PC-3 (cell line): Measurements from ENCODE around the gene METAP1. TPM values are rescaled to one million over a fixed set of nuclear protein-coding genes. Genes with fewer than 3 reads are reported as not detected.

Experiments used
- ATAC-seq: fragments of 200-7000 bp; cut with Tn5 transposase; 2 replicates; pipeline ENCODE4 v1.9.1; 2020; ENCODE audit warnings: mild to moderate bottlenecking, moderate library complexity
- BruUV-seq: library from RNA; stranded (reverse); fragments of 400-500 nt; replicated peaks from 2 replicates; lab custom pipeline; 2021; lab: Mats Ljungman, UMichigan
- CTCF ChIA-PET: fragments of 300-600 bp; sonication (Branson Sonifier 250); formaldehyde crosslinking; loops from one replicate; lab custom pipeline; 2022; ENCODE audit warnings: antibody characterized with exemption; lab: Charles Lee
- POLR2A ChIA-PET: fragments of 300-600 bp; sonication (Branson Sonifier 250); formaldehyde crosslinking; loops from one replicate; lab custom pipeline; 2022; ENCODE audit warnings: antibody characterized with exemption; ENCODE audit not compliant: unreplicated experiment; lab: Charles Lee
- DNase-seq: peaks from one replicate; pipeline ENCODE4 v3.0.0-alpha.2; 2015
- H2AFZ ChIP-seq: fragments of 300-600 bp; sonication (generic); 2 replicates; pipeline ENCODE4 v1.6.0; 2016; ENCODE audit warnings: antibody characterized with exemption, low read length
- H3F3A ChIP-seq: fragments of 300-600 bp; sonication (generic); one replicate; pipeline ENCODE4 v1.6.0; 2017; ENCODE audit warnings: antibody characterized with exemption, low read length, control low read depth, mild to moderate bottlenecking; ENCODE audit not compliant: unreplicated experiment
- H3K27ac ChIP-seq: fragments of 300-600 bp; sonication (generic); 2 replicates; pipeline ENCODE4 v1.5.1; 2016; ENCODE audit warnings: mild to moderate bottlenecking, low read length
- H3K27me3 ChIP-seq: fragments of 300-600 bp; sonication (generic); 2 replicates; pipeline ENCODE4 v1.6.1; 2016; ENCODE audit warnings: low read length, mixed read lengths
- H3K36me3 ChIP-seq: fragments of 300-600 bp; sonication (generic); 2 replicates; pipeline ENCODE4 v1.6.1; 2016; ENCODE audit warnings: low read depth, mixed run types, low read length, mixed read lengths
- H3K4me1 ChIP-seq: fragments of 300-600 bp; sonication (generic); 2 replicates; pipeline ENCODE4 v1.5.1; 2016; ENCODE audit warnings: low read length; ENCODE audit not compliant: insufficient read depth
- H3K4me2 ChIP-seq: fragments of 300-600 bp; sonication (generic); 2 replicates; pipeline ENCODE4 v1.6.0; 2016; ENCODE audit warnings: low read length
- H3K4me3 ChIP-seq: fragments of 300-600 bp; sonication (generic); 2 replicates; pipeline ENCODE4 v1.5.1; 2016; ENCODE audit warnings: mild to moderate bottlenecking, low read length, mixed read lengths
- H3K79me2 ChIP-seq: fragments of 300-600 bp; sonication (generic); 2 replicates; pipeline ENCODE4 v1.6.1; 2017; ENCODE audit warnings: low read length, mixed read lengths
- H3K9ac ChIP-seq: fragments of 300-600 bp; sonication (generic); 2 replicates; pipeline ENCODE4 v1.6.0; 2016; ENCODE audit warnings: mild to moderate bottlenecking, low read length
- H3K9me2 ChIP-seq: fragments of 300-600 bp; sonication (generic); replicated peaks from 2 replicates; pipeline ENCODE4 v1.6.1; 2016; ENCODE audit warnings: mixed run types, low read length, mixed read lengths
- H3K9me3 ChIP-seq: fragments of 300-600 bp; sonication (generic); 2 replicates; pipeline ENCODE4 v1.6.1; 2016; ENCODE audit warnings: low read length, mixed read lengths
- H4K20me1 ChIP-seq: fragments of 300-600 bp; sonication (generic); 2 replicates; pipeline ENCODE4 v1.6.1; 2016; ENCODE audit warnings: low read length, mixed read lengths
- EZH2 ChIP-seq: fragments of 300-600 bp; sonication (generic); IDR thresholded peaks from one replicate; pipeline ENCODE4 v1.6.1; 2017; ENCODE audit warnings: antibody characterized with exemption, mild to moderate bottlenecking, low read length; ENCODE audit not compliant: unreplicated experiment
- EZH2phosphoT487 ChIP-seq: fragments of 300-600 bp; sonication (generic); IDR thresholded peaks from 2 replicates; pipeline ENCODE4 v1.6.1; 2018; ENCODE audit warnings: mild to moderate bottlenecking, antibody characterized with exemption, low read length, borderline replicate concordance
- intact Hi-C: fragments of 100-400 bp; cut with micrococcal nuclease; formaldehyde crosslinking; loops from 2 replicates; pipeline ENCODE4 v1.9.0; 2023
- total RNA-seq: library from RNA; depleted of rRNA; stranded (reverse); fragments of >200 nt; gene quantifications from 2 replicates; pipeline ENCODE4 v1.2.3, GENCODE V29; 2014
- TF ChIP-seq, protein P1 (sequence below): fragments of 300-600 bp; sonication (generic); conservative IDR thresholded peaks from 2 replicates; pipeline ENCODE4 v1.5.1; 2017; ENCODE audit warnings: antibody characterized with exemption, low read depth, mild to moderate bottlenecking, low read length

METAP1 gene
- total RNA-seq, 1 experiment from 2014 or later = 53.9 TPM

- no TSS peak for BruUV-seq
- TF ChIP-seq, protein P1, sequence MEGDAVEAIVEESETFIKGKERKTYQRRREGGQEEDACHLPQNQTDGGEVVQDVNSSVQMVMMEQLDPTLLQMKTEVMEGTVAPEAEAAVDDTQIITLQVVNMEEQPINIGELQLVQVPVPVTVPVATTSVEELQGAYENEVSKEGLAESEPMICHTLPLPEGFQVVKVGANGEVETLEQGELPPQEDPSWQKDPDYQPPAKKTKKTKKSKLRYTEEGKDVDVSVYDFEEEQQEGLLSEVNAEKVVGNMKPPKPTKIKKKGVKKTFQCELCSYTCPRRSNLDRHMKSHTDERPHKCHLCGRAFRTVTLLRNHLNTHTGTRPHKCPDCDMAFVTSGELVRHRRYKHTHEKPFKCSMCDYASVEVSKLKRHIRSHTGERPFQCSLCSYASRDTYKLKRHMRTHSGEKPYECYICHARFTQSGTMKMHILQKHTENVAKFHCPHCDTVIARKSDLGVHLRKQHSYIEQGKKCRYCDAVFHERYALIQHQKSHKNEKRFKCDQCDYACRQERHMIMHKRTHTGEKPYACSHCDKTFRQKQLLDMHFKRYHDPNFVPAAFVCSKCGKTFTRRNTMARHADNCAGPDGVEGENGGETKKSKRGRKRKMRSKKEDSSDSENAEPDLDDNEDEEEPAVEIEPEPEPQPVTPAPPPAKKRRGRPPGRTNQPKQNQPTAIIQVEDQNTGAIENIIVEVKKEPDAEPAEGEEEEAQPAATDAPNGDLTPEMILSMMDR = no peak
- TF ChIP-seq EZH2phosphoT487 = no peak
- TF ChIP-seq EZH2 = no peak
- Histone ChIP-seq H3K27ac (no peak overlapping the region), H3F3A (no peaks in the 10 kb centered on the region), H3K9ac (no peak overlapping the region), H3K9me3 (no peaks in the 10 kb centered on the region), H3K27me3 (no peaks in the 10 kb centered on the region), H3K9me2 (no peaks in the 10 kb centered on the region), H4K20me1 (no peaks in the 10 kb centered on the region), H3K4me3 (no peak overlapping the region), H2AFZ (no peak overlapping the region), H3K79me2 (no peaks in the 10 kb centered on the region), H3K4me1 (no peaks in the 10 kb centered on the region), H3K36me3 (no peaks in the 10 kb centered on the region), H3K4me2 (no peak overlapping the region)
- intact Hi-C loops = no loop called here
- no peak for ATAC-seq
- DNase-seq = no peak
- ChIA-PET CTCF (no interaction called here), POLR2A (no interaction called here)
Observed at GRCh38 chr4:99100876-99101275, 105.4 kb downstream of the METAP1 start.

DNA sequence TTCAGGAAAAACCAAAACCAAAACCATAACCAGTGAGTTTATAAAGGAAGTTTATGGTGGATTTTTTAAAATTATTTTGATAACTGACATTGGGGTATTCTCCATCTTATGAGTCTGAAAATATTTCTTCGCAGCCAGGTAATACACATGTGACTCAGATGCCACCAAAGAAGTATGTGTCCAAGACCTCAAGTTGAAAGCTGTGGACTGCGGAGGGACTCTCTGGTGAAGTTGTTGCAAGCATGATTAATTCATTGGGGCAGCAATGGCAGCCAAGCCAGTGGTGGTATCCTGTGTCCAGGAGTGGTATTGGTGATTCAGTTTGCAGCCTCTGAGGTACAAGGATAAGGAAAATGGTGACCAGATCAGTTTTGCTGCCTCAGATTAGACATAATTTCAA, 107.1 kb downstream of the METAP1 start:
- H3F3A ChIP-seq = no peaks in the 10 kb centered on the region
- no peak overlapping the region for H3K4me3 ChIP-seq
- no peaks in the 10 kb centered on the region for H3K79me2 ChIP-seq
- H3K36me3 ChIP-seq = no peaks in the 10 kb centered on the region
- no peaks in the 10 kb centered on the region for H3K9me3 ChIP-seq
- H3K27me3 ChIP-seq = no peaks in the 10 kb centered on the region
- H3K9ac ChIP-seq = no peak overlapping the region
- BruUV-seq = no TSS peak
- ATAC-seq (no peak), DNase-seq (no peak)
- no peaks in the 10 kb centered on the region for H4K20me1 ChIP-seq
- no peaks in the 10 kb centered on the region for H3K4me1 ChIP-seq
- H2AFZ ChIP-seq = no peak overlapping the region
- CTCF ChIA-PET = no interaction called here
- H3K4me2 ChIP-seq = no peak overlapping the region
- no peaks in the 10 kb centered on the region for H3K9me2 ChIP-seq
- POLR2A ChIA-PET = no interaction called here
- intact Hi-C loops = no loop called here
- TF ChIP-seq EZH2 (no peak), EZH2phosphoT487 (no peak)
- TF ChIP-seq, protein P1 = no peak
- H3K27ac ChIP-seq = no peak overlapping the region

DNA sequence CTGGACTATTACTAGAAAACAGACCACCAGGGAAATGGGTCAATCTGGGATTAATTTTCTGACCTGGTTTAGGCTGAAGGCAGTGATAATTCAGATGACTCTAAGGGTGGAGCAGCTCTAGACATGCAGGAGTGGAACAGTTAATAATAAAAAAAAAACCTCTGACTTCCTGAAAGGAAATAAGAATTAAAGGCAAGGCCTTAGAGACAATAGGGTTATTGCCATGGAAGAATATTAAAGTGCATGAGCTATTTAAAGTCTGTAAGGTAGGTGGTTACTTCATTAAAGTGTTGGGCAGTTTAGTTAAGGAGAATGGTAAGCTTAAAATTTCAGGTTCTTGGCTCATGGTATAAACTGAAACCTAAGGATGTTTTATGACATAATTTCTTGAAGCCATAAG, 107.6 kb downstream of the METAP1 start:
- Histone ChIP-seq H3K27ac (no peak overlapping the region), H2AFZ (no peak overlapping the region), H3F3A (no peaks in the 10 kb centered on the region), H3K4me3 (no peak overlapping the region), H3K4me1 (no peaks in the 10 kb centered on the region), H3K9me2 (no peaks in the 10 kb centered on the region), H3K4me2 (no peak overlapping the region), H3K9ac (no peak overlapping the region), H3K79me2 (no peaks in the 10 kb centered on the region), H3K36me3 (no peaks in the 10 kb centered on the region), H3K9me3 (no peaks in the 10 kb centered on the region), H3K27me3 (no peaks in the 10 kb centered on the region), H4K20me1 (no peaks in the 10 kb centered on the region)
- ChIA-PET CTCF (no interaction called here), POLR2A (no interaction called here)
- DNase-seq (no peak), ATAC-seq (no peak)
- intact Hi-C loops = no loop called here
- TF ChIP-seq, protein P1 = no peak
- TF ChIP-seq EZH2 = no peak
- TF ChIP-seq EZH2phosphoT487 = no peak
- BruUV-seq = no TSS peak
